Endothelial cell of umbilical vein (primary cell): ENCODE measurements around the gene MRGPRD. TPM values are rescaled to one million over a fixed set of nuclear protein-coding genes. Genes with fewer than 3 reads are reported as not detected.

Experiments used
- BruUV-seq: library from RNA; stranded (reverse); fragments of 400-500 nt; replicated peaks from 2 replicates; lab custom pipeline; 2021; lab: Mats Ljungman, UMichigan
- CTCF ChIA-PET: fragments of 300-600, 350-600 bp; sonication (Branson Sonifier 250); formaldehyde crosslinking; loops from one replicate; lab custom pipeline; 2021; ENCODE audit warnings: antibody characterized with exemption, inconsistent platforms; lab: Charles Lee
- POLR2A ChIA-PET: fragments of 300-600, 350-600 bp; sonication (Branson Sonifier 250); formaldehyde crosslinking; loops from one replicate; lab custom pipeline; 2021; ENCODE audit warnings: antibody characterized with exemption, inconsistent platforms; lab: Charles Lee
- DNase-seq: peaks from one replicate; pipeline ENCODE4 v3.0.0-alpha.2; 2011; ENCODE audit warnings: low read depth, low spot score
- FAIRE-seq: peaks from 2 replicates; lab custom pipeline; 2011; peaks lifted over from hg19 to GRCh38; lab: Jason Lieb, UNC
- H2AFZ ChIP-seq: 2 replicates; pipeline ENCODE4 v1.6.0; 2012; ENCODE audit warnings: low read depth, low read length, control low read depth, inconsistent platforms
- H3K27ac ChIP-seq: 2 replicates; pipeline ENCODE4 v1.5.1; 2011; ENCODE audit warnings: low read depth, mild to moderate bottlenecking, control low read depth, low read length, moderate library complexity; ENCODE audit not compliant: insufficient read depth
- H3K27me3 ChIP-seq, 2 experiments: 2 replicates each; pipeline versions ENCODE4 v1.6.0 to v1.6.1; 2011; ENCODE audit warnings: low read length in 2 of 2, mixed read lengths in 1 of 2; ENCODE audit not compliant: control insufficient read depth in 2 of 2, insufficient read depth in 2 of 2
- H3K36me3 ChIP-seq, 2 experiments: 2 replicates in 1 of 2; 3 replicates in 1 of 2; pipeline ENCODE4 v1.5.1; 2011; ENCODE audit warnings: low read length in 2 of 2, mild to moderate bottlenecking in 1 of 2, moderate library complexity in 1 of 2; ENCODE audit not compliant: control insufficient read depth in 2 of 2, insufficient read depth in 2 of 2; ENCODE audit errors: extremely low read depth in 1 of 2
- H3K4me1 ChIP-seq: 3 replicates; pipeline ENCODE4 v1.5.1; 2011; ENCODE audit warnings: mild to moderate bottlenecking, low read length; ENCODE audit not compliant: control insufficient read depth, insufficient read depth; ENCODE audit errors: extremely low read depth
- H3K4me2 ChIP-seq: 2 replicates; pipeline ENCODE4 v1.6.1; 2011; ENCODE audit warnings: low read length, control low read depth, mixed read lengths; ENCODE audit not compliant: insufficient read depth
- H3K4me3 ChIP-seq, 3 experiments: fragments of 200-600 bp in 1 of 3; sonication (generic), shearing (Covaris generic) in 1 of 3; replicated peaks in 1 of 3; 2 replicates each; pipeline ENCODE4 v1.5.1; 2011 to 2016; ENCODE audit warnings: control low read depth in 3 of 3, low read length in 3 of 3, mild to moderate bottlenecking in 2 of 3, inconsistent platforms in 1 of 3, low read depth in 1 of 3, moderate library complexity in 1 of 3; ENCODE audit not compliant: insufficient read depth in 1 of 3
- H3K79me2 ChIP-seq: 2 replicates; pipeline ENCODE4 v1.6.0; 2012; ENCODE audit warnings: low read length, inconsistent platforms; ENCODE audit not compliant: control insufficient read depth, insufficient read depth
- H3K9ac ChIP-seq: replicated peaks from 2 replicates; pipeline ENCODE3; 2011; ENCODE audit warnings: low read length, control low read depth; ENCODE audit not compliant: insufficient read depth; ENCODE audit errors: extremely low read depth
- H3K9me1 ChIP-seq: replicated peaks from 3 replicates; pipeline ENCODE4 v1.6.0; 2011; ENCODE audit warnings: mild to moderate bottlenecking, low read length; ENCODE audit not compliant: control insufficient read depth, insufficient read depth; ENCODE audit errors: extremely low read depth
- H3K9me3 ChIP-seq: replicated peaks from 2 replicates; pipeline ENCODE4 v1.5.1; 2012; ENCODE audit warnings: low read length, inconsistent platforms; ENCODE audit not compliant: control insufficient read depth, insufficient read depth
- H4K20me1 ChIP-seq: replicated peaks from 2 replicates; pipeline ENCODE3; 2011; ENCODE audit warnings: mild to moderate bottlenecking, low read length; ENCODE audit not compliant: control insufficient read depth, insufficient read depth; ENCODE audit errors: extremely low read depth
- CTCF ChIP-seq, 2 donors: IDR thresholded peaks; 1 replicate in 1 of 2; 2 replicates in 1 of 2; pipeline ENCODE4 v1.5.1; 2011; ENCODE audit warnings: low read length in 2 of 2, mild to moderate bottlenecking in 2 of 2, moderate library complexity in 2 of 2, control low read depth in 1 of 2, inconsistent platforms in 1 of 2, low read depth in 1 of 2; ENCODE audit not compliant: insufficient read depth in 1 of 2; ENCODE audit errors: extremely low read depth in 1 of 2
- FOS ChIP-seq: IDR thresholded peaks from 2 replicates; pipeline ENCODE4 v1.6.1; 2011; ENCODE audit warnings: mild to moderate bottlenecking, low read length, moderate library complexity, borderline replicate concordance; ENCODE audit not compliant: insufficient read depth
- GATA2 ChIP-seq: IDR thresholded peaks from 2 replicates; pipeline ENCODE4 v1.7.0; 2011; ENCODE audit warnings: low read depth, mild to moderate bottlenecking, moderate library complexity, mixed read lengths, low read length; ENCODE audit not compliant: insufficient read length, insufficient read depth
- MAX ChIP-seq: IDR thresholded peaks from 2 replicates; pipeline ENCODE4 v1.6.1; 2011; ENCODE audit not compliant: insufficient read depth, insufficient read length
- MYC ChIP-seq: IDR thresholded peaks from one replicate; pipeline ENCODE4 v1.6.1; 2011; ENCODE audit warnings: mild to moderate bottlenecking, low read depth, low read length
- POLR2AphosphoS5 ChIP-seq: IDR thresholded peaks from 2 replicates; pipeline ENCODE4 v1.6.1; 2012; ENCODE audit warnings: low read depth, mild to moderate bottlenecking, control low read depth, low read length, moderate library complexity; ENCODE audit not compliant: insufficient read depth
- dilution Hi-C: fragments of 300-500 bp; cut with MboI; formaldehyde crosslinking; loops from one replicate; pipeline ENCODE4 v1.15.0; 2019; ENCODE audit warnings: low sequenced_read_pairs; ENCODE audit not compliant: extremely low pct_ligation_motif_present
- intact Hi-C: fragments of 100-400 bp; cut with micrococcal nuclease; formaldehyde crosslinking; loops from one replicate; pipeline ENCODE4 v1.10.0; 2022
- polyA plus RNA-seq, 4 experiments: library from polyadenylated mRNA; depleted of rRNA in 3 of 4; stranded (reverse) in 3 of 4; unstranded in 1 of 4; fragments of >200 nt; gene quantifications; 2 replicates each; pipeline versions ENCODE4 v1.2.1 to v1.2.3, GENCODE V29; 2011 to 2012; ENCODE audit warnings: missing spikeins in 1 of 4
- total RNA-seq: library from RNA; stranded (reverse); gene quantifications from 2 replicates; pipeline ENCODE4 v1.2.3, GENCODE V29; 2021

Gene MRGPRD
- total and polyA plus RNA-seq, 2 donors (not counting 3 experiments of a cell fraction or from before 2014, with no cell fraction given), result not detected

- POLR2A ChIA-PET, result no interaction called here
- CTCF ChIA-PET, result no interaction called here
These were observed 49.6 kb downstream of the MRGPRD start for GRCh38 chr11:68930991-68931855.

More at GRCh38 chr11:68930991-68931855, 49.6 kb downstream of the MRGPRD start:
- H3K4me3 ChIP-seq, result no peak overlapping the region
- TF ChIP-seq MAX (no peak), GATA2 (no peak), MYC (no peak), FOS (no peak), CTCF (IDR thresholded peaks at IDR 0.05; ENCODE audit: extremely low read depth in 1 of 2, insufficient read depth in 1 of 2, low read depth in 1 of 2, low read length in 2 of 2) (no peak), POLR2AphosphoS5 (no peak)
- FAIRE-seq (no peak), DNase-seq (no peak)
- H3K27ac ChIP-seq, result no peak overlapping the region
- no peaks in the 10 kb centered on the region for H3K9me3 ChIP-seq
- no peak overlapping the region for H2AFZ ChIP-seq
- H3K9me1 ChIP-seq, result no peaks in the 10 kb centered on the region
- no peaks in the 10 kb centered on the region for H3K27me3 ChIP-seq
- H3K79me2 ChIP-seq, result no peaks in the 10 kb centered on the region
- dilution Hi-C loops, result no loop called here
- H3K4me2 ChIP-seq, result no peak overlapping the region
- intact Hi-C loops, result no loop called here
- no TSS peak for BruUV-seq
- peaks cover 5 to 44% of the 10 kb centered on the region in 2 experiments for H3K36me3 ChIP-seq
- no peak overlapping the region for H3K9ac ChIP-seq
- H3K4me1 ChIP-seq, result no peaks in the 10 kb centered on the region
- H4K20me1 ChIP-seq, result no peaks in the 10 kb centered on the region

Other genes with a start within 250 kb of the MRGPRD start
- 3.1 and 6.1 TPM in 2 replicates for gene TESMIN, start 229.5 kb downstream of the MRGPRD start, total RNA-seq
- 1.7 and 1.8 TPM in 2 replicates for gene TESMIN, start 229.5 kb downstream of the MRGPRD start, polyA plus RNA-seq
- 52.1 and 62.1 TPM in 2 replicates for gene CPT1A, start 139.1 kb downstream of the MRGPRD start, total RNA-seq
- gene CPT1A, start 139.1 kb downstream of the MRGPRD start, polyA plus RNA-seq, result 20.1 and 26.3 TPM in 2 replicates
- 52.2 and 65.1 TPM in 2 replicates for gene MRPL21, start 77.2 kb downstream of the MRGPRD start, total RNA-seq
- gene MRPL21, start 77.2 kb downstream of the MRGPRD start, polyA plus RNA-seq, result 65.5 and 69.1 TPM in 2 replicates
- 23.5 and 25.1 TPM in 2 replicates for gene IGHMBP2, start 77.1 kb downstream of the MRGPRD start, total RNA-seq
- gene IGHMBP2, start 77.1 kb downstream of the MRGPRD start, polyA plus RNA-seq, result 10.9 and 12.8 TPM in 2 replicates
- not detected in 2 replicates for gene MRGPRF, start 32.3 kb upstream of the MRGPRD start, total RNA-seq
- not detected in 2 replicates for gene MRGPRF, start 32.3 kb upstream of the MRGPRD start, polyA plus RNA-seq
- gene TPCN2, start 67.9 kb upstream of the MRGPRD start, total RNA-seq, result 13.4 and 15.2 TPM in 2 replicates
- gene TPCN2, start 67.9 kb upstream of the MRGPRD start, polyA plus RNA-seq, result 9.2 and 10.3 TPM in 2 replicates
- gene SMIM38, start 174.9 kb upstream of the MRGPRD start, total RNA-seq, result not detected in 2 replicates
- 0.03 TPM in 2 replicates for gene SMIM38, start 174.9 kb upstream of the MRGPRD start, polyA plus RNA-seq